CD4-positive, alpha-beta T cell treated with Interleukin-17A for 1 hour (primary cell): Measurements from ENCODE around the gene THBS2.
"Not testable (repeated sequence)": the region's sequence is repeated elsewhere in the genome, so short reads cannot be mapped to it uniquely, and the experiment has no call there.

ENCODE experiments used
- DNase-seq: peaks from one replicate; pipeline ENCODE4 v3.0.0-alpha.2; 2020

THBS2 gene

GRCh38 chr6:169253337-169254238 is at the start of gene THBS2:
Gene THBS2, minus strand, starts transcription at chr6:169253846. Its CDS starts 3,062 bp downstream, at chr6:169250784.
- no peak for DNase-seq

- no peak for DNase-seq
These were observed 49.1 kb upstream of the THBS2 start for GRCh38 chr6:169302716-169303115.

GRCh38 chr6:169302255-169302654 is 48.6 kb upstream of the THBS2 start:
- DNase-seq = no peak

GRCh38 chr6:169300916-169301315 is 47.3 kb upstream of the THBS2 start:
- DNase-seq = no peak

- not testable (repeated sequence) for DNase-seq
These were observed 45.0 kb upstream of the THBS2 start for GRCh38 chr6:169298626-169299025.

GRCh38 chr6:169296622-169297021 is 43.0 kb upstream of the THBS2 start:
- DNase-seq = no peak

GRCh38 chr6:169296170-169296569 is 42.5 kb upstream of the THBS2 start:
- DNase-seq = no peak

GRCh38 chr6:169293196-169293595 is 39.5 kb upstream of the THBS2 start:
- DNase-seq = no peak

- no peak for DNase-seq
These were observed 38.9 kb upstream of the THBS2 start for GRCh38 chr6:169292338-169293124.

GRCh38 chr6:169291646-169292337 is 38.1 kb upstream of the THBS2 start:
- DNase-seq = no peak

GRCh38 chr6:169291148-169291547 is 37.5 kb upstream of the THBS2 start:
- no peak for DNase-seq

- no peak for DNase-seq
These were observed 36.1 kb upstream of the THBS2 start for GRCh38 chr6:169289619-169290339.

- no peak for DNase-seq
These were observed 35.6 kb upstream of the THBS2 start for GRCh38 chr6:169289257-169289618.

GRCh38 chr6:169288591-169288990 is 34.9 kb upstream of the THBS2 start:
- no peak for DNase-seq

GRCh38 chr6:169287675-169288074 is 34.0 kb upstream of the THBS2 start:
- no peak for DNase-seq

- no peak for DNase-seq
These were observed 33.3 kb upstream of the THBS2 start for GRCh38 chr6:169286961-169287360.

- no peak for DNase-seq
These were observed 31.5 kb upstream of the THBS2 start for GRCh38 chr6:169285165-169285564.

GRCh38 chr6:169283924-169284323 is 30.3 kb upstream of the THBS2 start:
- no peak for DNase-seq

GRCh38 chr6:169282043-169282442 is 28.4 kb upstream of the THBS2 start:
- DNase-seq = no peak

GRCh38 chr6:169277619-169278018 is 24.0 kb upstream of the THBS2 start:
- DNase-seq = no peak

GRCh38 chr6:169274781-169275180 is 21.1 kb upstream of the THBS2 start:
- no peak for DNase-seq

GRCh38 chr6:169273511-169273910 is 19.9 kb upstream of the THBS2 start:
- DNase-seq = no peak

- DNase-seq = no peak
These were observed 18.2 kb upstream of the THBS2 start for GRCh38 chr6:169271877-169272216.
